HG02588 (cell line): ENCODE measurements around the gene HHEX.
"Not testable (repeated sequence)": the region's sequence is repeated elsewhere in the genome, so short reads cannot be mapped to it uniquely, and the experiment has no call there.

ENCODE experiments used
- ATAC-seq: cut with Tn5 transposase; IDR thresholded peaks from one replicate; pipeline ENCODE4 v1.9.1; 2021; ENCODE audit warnings: mild to moderate bottlenecking, moderate library complexity; ENCODE audit not compliant: unreplicated experiment

Gene HHEX

GRCh38 chr10:92732958-92733357 lies 43.2 kb downstream of the HHEX start:
- ATAC-seq: no peak

GRCh38 chr10:92734301-92734700 lies 44.5 kb downstream of the HHEX start:
- ATAC-seq: no peak

GRCh38 chr10:92735938-92736337 lies 46.2 kb downstream of the HHEX start:
- ATAC-seq: no peak

GRCh38 chr10:92737484-92737883 lies 47.7 kb downstream of the HHEX start:
- ATAC-seq: no peak

- no peak for ATAC-seq
These were observed 51.0 kb downstream of the HHEX start for GRCh38 chr10:92740762-92741161.

GRCh38 chr10:92741741-92742140 lies 52.0 kb downstream of the HHEX start:
- ATAC-seq: not testable (repeated sequence)

- ATAC-seq: peak; percentile 99
These were observed 52.8 kb downstream of the HHEX start for GRCh38 chr10:92742331-92743228.
